Ovary (tissue), 9 donors: ENCODE data around the gene COL5A1. TPM values are rescaled to one million over a fixed set of nuclear protein-coding genes. Genes with fewer than 3 reads are reported as not detected.

Experiments used
- DNase-seq, 5 donors: peaks; one replicate each; pipeline ENCODE4 v3.0.0-alpha.2; 2019 to 2020
- H3K27ac ChIP-seq, 2 donors: fragments of 200-600 bp; one replicate each; pipeline versions ENCODE4 v1.5.1 to v1.8.0; 2019 to 2022
- H3K27me3 ChIP-seq: fragments of 200-600 bp; one replicate; pipeline ENCODE4 v1.8.0; 2022
- H3K36me3 ChIP-seq: fragments of 200-600 bp; sonication (generic); one replicate; pipeline ENCODE4 v1.5.1; 2019
- H3K4me1 ChIP-seq: one replicate; pipeline ENCODE4 v1.8.1; 2013; ENCODE audit warnings: mild to moderate bottlenecking, moderate library complexity; ENCODE audit not compliant: insufficient read depth
- H3K4me3 ChIP-seq: fragments of 200-600 bp; sonication (generic); one replicate; pipeline ENCODE4 v1.5.1; 2017
- H3K9me3 ChIP-seq, 2 donors: fragments of 200-600 bp in 1 of 2; sonication (generic) in 1 of 2; one replicate each; pipeline versions ENCODE4 v1.5.1 to v1.8.1; 2013 to 2019; ENCODE audit warnings: mild to moderate bottlenecking in 1 of 2, moderate library complexity in 1 of 2
- CTCF ChIP-seq, 3 donors: fragments of 450-650 bp in 2 of 3; fragments of 200-600 bp in 1 of 3; IDR thresholded peaks; one replicate each; pipeline versions ENCODE4 v1.5.1 to v1.8.0; 2016 to 2022; ENCODE audit warnings: antibody characterized with exemption in 3 of 3, mild to moderate bottlenecking in 1 of 3
- EP300 ChIP-seq: sonication (generic); formaldehyde crosslinking; IDR thresholded peaks from one replicate; pipeline ENCODE4 v1.6.1; 2017; ENCODE audit warnings: antibody characterized with exemption
- POLR2A ChIP-seq: fragments of 450-650 bp; IDR thresholded peaks from one replicate; pipeline ENCODE4 v1.6.1; 2017; ENCODE audit warnings: antibody characterized with exemption, mild to moderate bottlenecking, moderate library complexity
- WGBS, 3 donors: extraction: QIAGEN DNeasy Blood & Tissue Kit in 1 of 3; methylation state at CpG; one replicate each; pipeline versions ENCODE4 v1.1.5 to v1.1.7; 2013 to 2017; 5-methylcytosine and 5-hydroxymethylcytosine counted together
- intact Hi-C, 4 donors: fragments of 100-400 bp; cut with DNase I; formaldehyde crosslinking; loops; one replicate each; pipeline versions ENCODE4 v1.11.0 to v1.15.1; 2022 to 2023
- polyA plus RNA-seq, 2 donors: library from polyadenylated mRNA; stranded (reverse); fragments of 200-250 nt in 1 of 2; fragments of 350-450 nt in 1 of 2; fragmentation: Illumina TruSeq in 1 of 2; extraction: RNeasy Lipid Tissue Mini Kit (QIAGEN cat#74804) in 1 of 2; gene quantifications; one replicate each; pipeline ENCODE4 v1.2.3, GENCODE V29; 2013 to 2014
- total RNA-seq, 7 donors: library from RNA; depleted of rRNA in 2 of 7; stranded (reverse); fragments of >200 nt in 2 of 7; fragmentation: NEBNext Ultra II Directional in 3 of 7; extraction: Animal tissue kit (Norgen Biotek cat#: 25700) in 3 of 7; gene quantifications; one replicate each; pipeline versions ENCODE4 v1.1.0 to v1.2.4, GENCODE V29; 2016 to 2023
- donor health status: DM: no; HTN: no; CAD: no; lungs with moderate emphysema.
- donor health status: DM: no; HTN: no; CAD: no.
- donor health status: Bipolar disorder and iron deficiency.
- donor health status: DM: yes; HTN: yes; CAD: no.
- donor health status: DM: no; HTN: no; CAD: no.
- donor health status: DM: yes; HTN: yes; CAD: no.

Gene COL5A1
- total and polyA plus RNA-seq, 9 donors = 28.1 to 117 (median 54.6) TPM

GRCh38 chr9:134847752-134848432 is 206.3 kb downstream of the COL5A1 start:
- 71 to 82% (median 71%) methylated on average over 16 of the region's 16 CpGs for WGBS, 3 donors
- no peak for DNase-seq
- intact Hi-C loops = no loop called here

GRCh38 chr9:134848504-134848903 is 206.9 kb downstream of the COL5A1 start:
- Histone ChIP-seq H3K4me1 (peaks cover 6% of the 10 kb centered on the region), H3K27ac (no peak overlapping the region), H3K27me3 (no peaks in the 10 kb centered on the region), H3K9me3 (no peaks in the 10 kb centered on the region), H3K4me3 (no peak overlapping the region), H3K36me3 (no peaks in the 10 kb centered on the region)
- WGBS, 3 donors = 82 to 85% (median 83%) methylated on average over 9 to 10 of the region's 10 CpGs
- DNase-seq = no peak
- intact Hi-C loops = no loop called here
- TF ChIP-seq POLR2A = no peak
- TF ChIP-seq EP300 = no peak
- TF ChIP-seq CTCF (IDR thresholded peaks at IDR 0.05) = no peak

More at GRCh38 chr9:134847752-134848432, 206.3 kb downstream of the COL5A1 start:
- TF ChIP-seq CTCF (IDR thresholded peaks at IDR 0.05) (no peak), EP300 (no peak), POLR2A (no peak)
- Histone ChIP-seq H3K27me3 (no peaks in the 10 kb centered on the region), H3K36me3 (no peaks in the 10 kb centered on the region), H3K27ac (no peak overlapping the region), H3K4me1 (peaks cover under 1% of the 10 kb centered on the region), H3K4me3 (no peak overlapping the region), H3K9me3 (no peaks in the 10 kb centered on the region)

- Histone ChIP-seq H3K36me3 (no peaks in the 10 kb centered on the region), H3K4me3 (no peak overlapping the region), H3K27me3 (no peaks in the 10 kb centered on the region), H3K27ac (no peak overlapping the region), H3K4me1 (peaks cover 6% of the 10 kb centered on the region), H3K9me3 (no peaks in the 10 kb centered on the region)
- no peak for TF ChIP-seq EP300
- TF ChIP-seq POLR2A = no peak
- TF ChIP-seq CTCF (IDR thresholded peaks at IDR 0.05) = no peak
- no peak for DNase-seq
- intact Hi-C loops = no loop called here
- 79 to 95% (median 89%) methylated on average over 9 of the region's 9 CpGs for WGBS, 3 donors
These were observed 209.0 kb downstream of the COL5A1 start for GRCh38 chr9:134850611-134851010.

- TF ChIP-seq CTCF (IDR thresholded peaks at IDR 0.05) = no peak
- TF ChIP-seq EP300 = no peak
- no peak for TF ChIP-seq POLR2A
- Histone ChIP-seq H3K27ac (no peak overlapping the region), H3K27me3 (no peaks in the 10 kb centered on the region), H3K36me3 (no peaks in the 10 kb centered on the region), H3K4me3 (no peak overlapping the region), H3K4me1 (peaks cover 6% of the 10 kb centered on the region), H3K9me3 (no peaks in the 10 kb centered on the region)
- peak in 2 of 5 donors; percentile 8 to 24 for DNase-seq
- WGBS, 3 donors = 85 to 93% (median 89%) methylated on average over 10 to 12 of the region's 12 CpGs
- intact Hi-C loops = no loop called here
These were observed 209.4 kb downstream of the COL5A1 start for GRCh38 chr9:134851020-134851419.
